Endothelial cell of umbilical vein (primary cell): ENCODE results near the gene RSPH1. TPM values are rescaled to one million over a fixed set of nuclear protein-coding genes. Genes with fewer than 3 reads are reported as not detected.

Experiments used
- BruUV-seq: library from RNA; stranded (reverse); fragments of 400-500 nt; replicated peaks from 2 replicates; lab custom pipeline; 2021; lab: Mats Ljungman, UMichigan
- CTCF ChIA-PET: fragments of 300-600, 350-600 bp; sonication (Branson Sonifier 250); formaldehyde crosslinking; loops from one replicate; lab custom pipeline; 2021; ENCODE audit warnings: antibody characterized with exemption, inconsistent platforms; lab: Charles Lee
- POLR2A ChIA-PET: fragments of 300-600, 350-600 bp; sonication (Branson Sonifier 250); formaldehyde crosslinking; loops from one replicate; lab custom pipeline; 2021; ENCODE audit warnings: antibody characterized with exemption, inconsistent platforms; lab: Charles Lee
- DNase-seq: peaks from one replicate; pipeline ENCODE4 v3.0.0-alpha.2; 2011; ENCODE audit warnings: low read depth, low spot score
- FAIRE-seq: peaks from 2 replicates; lab custom pipeline; 2011; peaks lifted over from hg19 to GRCh38; lab: Jason Lieb, UNC
- H2AFZ ChIP-seq: 2 replicates; pipeline ENCODE4 v1.6.0; 2012; ENCODE audit warnings: low read depth, low read length, control low read depth, inconsistent platforms
- H3K27ac ChIP-seq: 2 replicates; pipeline ENCODE4 v1.5.1; 2011; ENCODE audit warnings: low read depth, mild to moderate bottlenecking, control low read depth, low read length, moderate library complexity; ENCODE audit not compliant: insufficient read depth
- H3K27me3 ChIP-seq, 2 experiments: 2 replicates each; pipeline versions ENCODE4 v1.6.0 to v1.6.1; 2011; ENCODE audit warnings: low read length in 2 of 2, mixed read lengths in 1 of 2; ENCODE audit not compliant: control insufficient read depth in 2 of 2, insufficient read depth in 2 of 2
- H3K36me3 ChIP-seq, 2 experiments: 2 replicates in 1 of 2; 3 replicates in 1 of 2; pipeline ENCODE4 v1.5.1; 2011; ENCODE audit warnings: low read length in 2 of 2, mild to moderate bottlenecking in 1 of 2, moderate library complexity in 1 of 2; ENCODE audit not compliant: control insufficient read depth in 2 of 2, insufficient read depth in 2 of 2; ENCODE audit errors: extremely low read depth in 1 of 2
- H3K4me1 ChIP-seq: 3 replicates; pipeline ENCODE4 v1.5.1; 2011; ENCODE audit warnings: mild to moderate bottlenecking, low read length; ENCODE audit not compliant: control insufficient read depth, insufficient read depth; ENCODE audit errors: extremely low read depth
- H3K4me2 ChIP-seq: 2 replicates; pipeline ENCODE4 v1.6.1; 2011; ENCODE audit warnings: low read length, control low read depth, mixed read lengths; ENCODE audit not compliant: insufficient read depth
- H3K4me3 ChIP-seq, 3 experiments: fragments of 200-600 bp in 1 of 3; sonication (generic), shearing (Covaris generic) in 1 of 3; replicated peaks in 1 of 3; 2 replicates each; pipeline ENCODE4 v1.5.1; 2011 to 2016; ENCODE audit warnings: control low read depth in 3 of 3, low read length in 3 of 3, mild to moderate bottlenecking in 2 of 3, inconsistent platforms in 1 of 3, low read depth in 1 of 3, moderate library complexity in 1 of 3; ENCODE audit not compliant: insufficient read depth in 1 of 3
- H3K79me2 ChIP-seq: 2 replicates; pipeline ENCODE4 v1.6.0; 2012; ENCODE audit warnings: low read length, inconsistent platforms; ENCODE audit not compliant: control insufficient read depth, insufficient read depth
- H3K9ac ChIP-seq: replicated peaks from 2 replicates; pipeline ENCODE3; 2011; ENCODE audit warnings: low read length, control low read depth; ENCODE audit not compliant: insufficient read depth; ENCODE audit errors: extremely low read depth
- H3K9me1 ChIP-seq: replicated peaks from 3 replicates; pipeline ENCODE4 v1.6.0; 2011; ENCODE audit warnings: mild to moderate bottlenecking, low read length; ENCODE audit not compliant: control insufficient read depth, insufficient read depth; ENCODE audit errors: extremely low read depth
- H3K9me3 ChIP-seq: replicated peaks from 2 replicates; pipeline ENCODE4 v1.5.1; 2012; ENCODE audit warnings: low read length, inconsistent platforms; ENCODE audit not compliant: control insufficient read depth, insufficient read depth
- H4K20me1 ChIP-seq: replicated peaks from 2 replicates; pipeline ENCODE3; 2011; ENCODE audit warnings: mild to moderate bottlenecking, low read length; ENCODE audit not compliant: control insufficient read depth, insufficient read depth; ENCODE audit errors: extremely low read depth
- EZH2 ChIP-seq: IDR thresholded peaks from 2 replicates; pipeline ENCODE4 v1.6.1; 2012; ENCODE audit warnings: borderline replicate concordance, low read depth, mild to moderate bottlenecking, moderate library complexity, low read length, inconsistent platforms; ENCODE audit not compliant: severe bottlenecking
- FOS ChIP-seq: IDR thresholded peaks from 2 replicates; pipeline ENCODE4 v1.6.1; 2011; ENCODE audit warnings: mild to moderate bottlenecking, low read length, moderate library complexity, borderline replicate concordance; ENCODE audit not compliant: insufficient read depth
- GATA2 ChIP-seq: IDR thresholded peaks from 2 replicates; pipeline ENCODE4 v1.7.0; 2011; ENCODE audit warnings: low read depth, mild to moderate bottlenecking, moderate library complexity, mixed read lengths, low read length; ENCODE audit not compliant: insufficient read length, insufficient read depth
- JUN ChIP-seq: IDR thresholded peaks from 2 replicates; pipeline ENCODE4 v1.6.1; 2011; ENCODE audit warnings: borderline replicate concordance, low read depth; ENCODE audit not compliant: insufficient read length, insufficient read depth
- MYC ChIP-seq: IDR thresholded peaks from one replicate; pipeline ENCODE4 v1.6.1; 2011; ENCODE audit warnings: mild to moderate bottlenecking, low read depth, low read length
- POLR2A ChIP-seq: IDR thresholded peaks from 2 replicates; pipeline ENCODE4 v1.6.1; 2012; ENCODE audit warnings: low read depth, mild to moderate bottlenecking, control low read depth, low read length
- POLR2AphosphoS5 ChIP-seq: IDR thresholded peaks from 2 replicates; pipeline ENCODE4 v1.6.1; 2012; ENCODE audit warnings: low read depth, mild to moderate bottlenecking, control low read depth, low read length, moderate library complexity; ENCODE audit not compliant: insufficient read depth
- dilution Hi-C: fragments of 300-500 bp; cut with MboI; formaldehyde crosslinking; loops from one replicate; pipeline ENCODE4 v1.15.0; 2019; ENCODE audit warnings: low sequenced_read_pairs; ENCODE audit not compliant: extremely low pct_ligation_motif_present
- intact Hi-C: fragments of 100-400 bp; cut with micrococcal nuclease; formaldehyde crosslinking; loops from one replicate; pipeline ENCODE4 v1.10.0; 2022
- polyA plus RNA-seq, 4 experiments: library from polyadenylated mRNA; depleted of rRNA in 3 of 4; stranded (reverse) in 3 of 4; unstranded in 1 of 4; fragments of >200 nt; gene quantifications; 2 replicates each; pipeline versions ENCODE4 v1.2.1 to v1.2.3, GENCODE V29; 2011 to 2012; ENCODE audit warnings: missing spikeins in 1 of 4
- total RNA-seq: library from RNA; stranded (reverse); gene quantifications from 2 replicates; pipeline ENCODE4 v1.2.3, GENCODE V29; 2021
- TF ChIP-seq, protein P1 (sequence below), 2 donors: IDR thresholded peaks; 1 replicate in 1 of 2; 2 replicates in 1 of 2; pipeline ENCODE4 v1.5.1; 2011; ENCODE audit warnings: low read length in 2 of 2, mild to moderate bottlenecking in 2 of 2, moderate library complexity in 2 of 2, control low read depth in 1 of 2, inconsistent platforms in 1 of 2, low read depth in 1 of 2; ENCODE audit not compliant: insufficient read depth in 1 of 2; ENCODE audit errors: extremely low read depth in 1 of 2
- TF ChIP-seq, protein P2 (sequence below): IDR thresholded peaks from 2 replicates; pipeline ENCODE4 v1.6.1; 2011; ENCODE audit not compliant: insufficient read depth, insufficient read length

Gene RSPH1
- total and polyA plus RNA-seq, 2 donors (not counting 3 experiments of a cell fraction or from before 2014, with no cell fraction given) = 0.08 TPM; not detected in 1

DNA sequence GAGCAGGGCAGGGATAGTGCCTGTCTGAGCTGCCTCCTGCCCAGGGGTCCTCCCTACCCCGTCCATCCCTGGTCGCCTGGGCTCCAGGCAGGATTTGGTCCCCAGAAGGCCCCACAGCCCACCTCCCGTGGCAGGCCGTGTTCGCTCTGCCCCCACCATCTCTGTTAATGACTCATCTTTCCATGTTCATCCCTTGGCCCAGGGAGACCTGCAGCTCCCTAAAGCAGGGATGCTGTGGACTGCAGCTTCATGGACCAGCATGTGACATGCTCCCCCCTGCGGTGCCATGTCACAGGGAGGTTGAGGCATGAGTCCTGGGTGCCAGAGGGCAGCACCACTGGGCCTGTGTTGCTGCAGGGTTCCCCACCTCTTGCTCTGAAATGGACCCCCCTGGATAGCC is 65.5 kb downstream of the RSPH1 start:
- Histone ChIP-seq H3K79me2 (no peaks in the 10 kb centered on the region), H3K4me1 (peaks cover 3% of the 10 kb centered on the region), H3K9me3 (no peaks in the 10 kb centered on the region), H3K36me3 (no peaks in the 10 kb centered on the region), H3K27me3 (peaks cover 12 to 15% of the 10 kb centered on the region in 2 experiments), H4K20me1 (no peaks in the 10 kb centered on the region), H3K4me3 (no peak overlapping the region), H3K9ac (no peak overlapping the region), H3K27ac (no peak overlapping the region), H2AFZ (no peak overlapping the region), H3K9me1 (no peaks in the 10 kb centered on the region), H3K4me2 (no peak overlapping the region)
- no TSS peak for BruUV-seq
- CTCF ChIA-PET = interaction anchor here (0.8 to 1.0 kb wide), 2 partner anchors 9 to 162 kb away, joined by 3 read pairs; no protein-coding TSS in a partner anchor
- FAIRE-seq (no peak), DNase-seq (no peak)
- dilution Hi-C loops (no loop called here), intact Hi-C loops (no loop called here)
- TF ChIP-seq EZH2 (no peak), JUN (no peak), POLR2AphosphoS5 (no peak), FOS (no peak), MYC (no peak), POLR2A (no peak), GATA2 (no peak)
- TF ChIP-seq, protein P1, sequence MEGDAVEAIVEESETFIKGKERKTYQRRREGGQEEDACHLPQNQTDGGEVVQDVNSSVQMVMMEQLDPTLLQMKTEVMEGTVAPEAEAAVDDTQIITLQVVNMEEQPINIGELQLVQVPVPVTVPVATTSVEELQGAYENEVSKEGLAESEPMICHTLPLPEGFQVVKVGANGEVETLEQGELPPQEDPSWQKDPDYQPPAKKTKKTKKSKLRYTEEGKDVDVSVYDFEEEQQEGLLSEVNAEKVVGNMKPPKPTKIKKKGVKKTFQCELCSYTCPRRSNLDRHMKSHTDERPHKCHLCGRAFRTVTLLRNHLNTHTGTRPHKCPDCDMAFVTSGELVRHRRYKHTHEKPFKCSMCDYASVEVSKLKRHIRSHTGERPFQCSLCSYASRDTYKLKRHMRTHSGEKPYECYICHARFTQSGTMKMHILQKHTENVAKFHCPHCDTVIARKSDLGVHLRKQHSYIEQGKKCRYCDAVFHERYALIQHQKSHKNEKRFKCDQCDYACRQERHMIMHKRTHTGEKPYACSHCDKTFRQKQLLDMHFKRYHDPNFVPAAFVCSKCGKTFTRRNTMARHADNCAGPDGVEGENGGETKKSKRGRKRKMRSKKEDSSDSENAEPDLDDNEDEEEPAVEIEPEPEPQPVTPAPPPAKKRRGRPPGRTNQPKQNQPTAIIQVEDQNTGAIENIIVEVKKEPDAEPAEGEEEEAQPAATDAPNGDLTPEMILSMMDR (IDR thresholded peaks at IDR 0.05; ENCODE audit: extremely low read depth in 1 of 2, insufficient read depth in 1 of 2, low read depth in 1 of 2, low read length in 2 of 2) = no peak
- TF ChIP-seq, protein P2, sequence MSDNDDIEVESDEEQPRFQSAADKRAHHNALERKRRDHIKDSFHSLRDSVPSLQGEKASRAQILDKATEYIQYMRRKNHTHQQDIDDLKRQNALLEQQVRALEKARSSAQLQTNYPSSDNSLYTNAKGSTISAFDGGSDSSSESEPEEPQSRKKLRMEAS = no peak
- POLR2A ChIA-PET = no interaction called here
